MM.1S (cell line): ENCODE results near the gene UROS.

ENCODE experiments used
- CTCF ChIP-seq: fragments of 300-600 bp; sonication (generic); IDR thresholded peaks from 2 replicates; pipeline ENCODE4 v1.5.1; 2016; ENCODE audit warnings: antibody characterized with exemption, low read length, mixed read lengths
- EZH2 ChIP-seq: fragments of 300-600 bp; sonication (generic); optimal IDR thresholded peaks from 2 replicates; pipeline ENCODE3; 2017; ENCODE audit warnings: low read depth, mild to moderate bottlenecking, antibody characterized with exemption, low read length, mixed read lengths
- EZH2phosphoT487 ChIP-seq: fragments of 300-600 bp; sonication (generic); IDR thresholded peaks from 2 replicates; pipeline ENCODE4 v1.6.1; 2018; ENCODE audit warnings: antibody characterized with exemption, low read length

- TF ChIP-seq CTCF (no peak), EZH2phosphoT487 (no peak), EZH2 (no peak)
Observed at GRCh38 chr10:125812128-125812750, 10.8 kb downstream of the UROS start.
